Osteoblast (primary cell): Measurements from ENCODE around the gene SEMA5B. TPM values are rescaled to one million over a fixed set of nuclear protein-coding genes. Genes with fewer than 3 reads are reported as not detected.
A peak's percentile ranks its signal among the peaks of the same experiment; 100 is the strongest.

ENCODE experiments used
- DNase-seq: peaks from one replicate; pipeline ENCODE4 v3.0.0; 2011; ENCODE audit warnings: low spot score, mixed read lengths; ENCODE audit not compliant: insufficient read length; ENCODE audit errors: missing footprints
- H2AFZ ChIP-seq: 2 replicates; pipeline ENCODE4 v1.6.0; 2011; ENCODE audit warnings: mild to moderate bottlenecking, low read length
- H3K27ac ChIP-seq: 2 replicates; pipeline ENCODE4 v1.5.1; 2011; ENCODE audit warnings: mild to moderate bottlenecking, low read depth, low read length, moderate library complexity
- H3K27me3 ChIP-seq: 2 replicates; pipeline ENCODE4 v1.6.0; 2012; ENCODE audit warnings: mild to moderate bottlenecking, control low read depth, inconsistent platforms, low read length, moderate library complexity; ENCODE audit not compliant: insufficient read depth
- H3K36me3 ChIP-seq: 2 replicates; pipeline ENCODE4 v1.5.1; 2011; ENCODE audit warnings: mild to moderate bottlenecking, low read length, control low read depth, moderate library complexity; ENCODE audit not compliant: insufficient read depth
- H3K4me1 ChIP-seq: 2 replicates; pipeline ENCODE4 v1.5.1; 2011; ENCODE audit warnings: mild to moderate bottlenecking, low read length, control low read depth, moderate library complexity; ENCODE audit not compliant: insufficient read depth
- H3K4me2 ChIP-seq: 2 replicates; pipeline ENCODE4 v1.6.0; 2011; ENCODE audit warnings: mild to moderate bottlenecking, low read length; ENCODE audit not compliant: insufficient read depth
- H3K4me3 ChIP-seq: fragments of 200-600 bp; sonication (generic); 3 replicates; pipeline ENCODE4 v1.5.1; 2012; ENCODE audit warnings: mild to moderate bottlenecking, low read length, inconsistent platforms; ENCODE audit not compliant: insufficient read depth
- H3K79me2 ChIP-seq: 2 replicates; pipeline ENCODE4 v1.6.0; 2012; ENCODE audit warnings: mild to moderate bottlenecking, low read length, control low read depth, inconsistent platforms; ENCODE audit not compliant: insufficient read depth
- H3K9me3 ChIP-seq: 2 replicates; pipeline ENCODE4 v1.5.1; 2011; ENCODE audit warnings: low read depth, low read length, control low read depth
- H4K20me1 ChIP-seq: 2 replicates; pipeline ENCODE4 v1.6.0; 2012; ENCODE audit warnings: mild to moderate bottlenecking, low read length, control low read depth; ENCODE audit not compliant: insufficient read depth
- total RNA-seq: library from RNA; depleted of rRNA; stranded (reverse); fragments of >200 nt; gene quantifications from 2 replicates; pipeline ENCODE4 v1.2.3, GENCODE V29; 2012
- TF ChIP-seq, protein P1 (sequence below): IDR thresholded peaks from 2 replicates; pipeline ENCODE4 v1.5.1; 2011; ENCODE audit warnings: mild to moderate bottlenecking, low read depth, low read length, moderate library complexity; ENCODE audit errors: extremely low read depth

The SEMA5B gene
- total RNA-seq, 1 donor = not detected

DNA sequence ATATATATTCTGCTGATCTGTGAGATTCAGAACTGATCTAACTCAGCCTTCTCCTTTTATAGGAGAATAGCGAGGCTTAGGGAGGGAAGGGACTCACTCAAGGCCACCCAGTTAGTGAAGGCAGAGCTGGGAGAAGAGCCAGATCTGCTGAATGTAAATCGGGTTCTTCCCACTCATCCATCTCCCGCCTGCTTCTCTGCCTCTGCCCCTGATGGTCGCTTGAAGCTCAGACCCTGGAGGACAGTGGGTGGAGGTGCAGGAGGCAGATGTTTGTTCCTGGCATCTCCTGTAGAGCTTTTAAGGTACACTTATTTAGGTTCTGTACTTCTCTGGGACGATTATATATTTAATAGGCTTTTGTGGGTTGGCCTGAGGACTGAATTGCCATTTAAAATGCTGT is 43.6 kb upstream of the SEMA5B start:
- Histone ChIP-seq H4K20me1 (peaks cover 73% of the 10 kb centered on the region), H3K4me1 (peaks cover 22% of the 10 kb centered on the region)
- peak; percentile 55 for DNase-seq

DNA sequence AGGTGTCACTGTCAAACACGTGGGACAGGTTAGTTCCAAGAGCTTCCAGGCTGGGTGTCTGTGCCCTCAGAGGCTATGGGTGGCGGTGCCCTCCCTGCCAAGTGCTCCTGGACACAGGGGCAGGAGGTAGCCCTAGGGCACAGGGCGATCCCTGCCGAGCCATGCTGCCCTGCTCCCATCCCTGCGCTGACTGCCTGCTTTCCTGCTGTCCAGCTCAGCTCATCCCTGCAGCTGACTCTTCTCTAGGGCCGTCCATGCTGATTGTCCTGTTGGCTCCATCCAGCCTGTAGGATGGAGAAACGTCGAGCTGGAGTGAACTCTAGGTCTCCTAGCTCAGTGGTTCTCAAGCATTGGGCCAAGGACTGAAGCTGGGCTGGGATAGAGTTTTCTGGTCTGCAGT is 42.9 kb upstream of the SEMA5B start:
- no peak overlapping the region for H3K4me3 ChIP-seq
- H3K27ac ChIP-seq = no peak overlapping the region
- H3K27me3 ChIP-seq = no peaks in the 10 kb centered on the region
- no peak overlapping the region for H3K4me2 ChIP-seq
- no peaks in the 10 kb centered on the region for H3K36me3 ChIP-seq
- TF ChIP-seq, protein P1, sequence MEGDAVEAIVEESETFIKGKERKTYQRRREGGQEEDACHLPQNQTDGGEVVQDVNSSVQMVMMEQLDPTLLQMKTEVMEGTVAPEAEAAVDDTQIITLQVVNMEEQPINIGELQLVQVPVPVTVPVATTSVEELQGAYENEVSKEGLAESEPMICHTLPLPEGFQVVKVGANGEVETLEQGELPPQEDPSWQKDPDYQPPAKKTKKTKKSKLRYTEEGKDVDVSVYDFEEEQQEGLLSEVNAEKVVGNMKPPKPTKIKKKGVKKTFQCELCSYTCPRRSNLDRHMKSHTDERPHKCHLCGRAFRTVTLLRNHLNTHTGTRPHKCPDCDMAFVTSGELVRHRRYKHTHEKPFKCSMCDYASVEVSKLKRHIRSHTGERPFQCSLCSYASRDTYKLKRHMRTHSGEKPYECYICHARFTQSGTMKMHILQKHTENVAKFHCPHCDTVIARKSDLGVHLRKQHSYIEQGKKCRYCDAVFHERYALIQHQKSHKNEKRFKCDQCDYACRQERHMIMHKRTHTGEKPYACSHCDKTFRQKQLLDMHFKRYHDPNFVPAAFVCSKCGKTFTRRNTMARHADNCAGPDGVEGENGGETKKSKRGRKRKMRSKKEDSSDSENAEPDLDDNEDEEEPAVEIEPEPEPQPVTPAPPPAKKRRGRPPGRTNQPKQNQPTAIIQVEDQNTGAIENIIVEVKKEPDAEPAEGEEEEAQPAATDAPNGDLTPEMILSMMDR = no peak
- H3K79me2 ChIP-seq = peaks cover 83% of the 10 kb centered on the region
- H2AFZ ChIP-seq = no peak overlapping the region
- peaks cover 67% of the 10 kb centered on the region for H4K20me1 ChIP-seq
- peak; percentile 41 for DNase-seq
- peaks cover 22% of the 10 kb centered on the region for H3K4me1 ChIP-seq
- H3K9me3 ChIP-seq = no peaks in the 10 kb centered on the region

More for the DNA sequence above, 43.6 kb upstream of the SEMA5B start:
- Histone ChIP-seq H3K79me2 (peaks cover 90% of the 10 kb centered on the region), H3K9me3 (no peaks in the 10 kb centered on the region), H3K36me3 (no peaks in the 10 kb centered on the region), H3K4me3 (no peak overlapping the region), H3K4me2 (no peak overlapping the region), H2AFZ (no peak overlapping the region), H3K27me3 (no peaks in the 10 kb centered on the region), H3K27ac (no peak overlapping the region)
- TF ChIP-seq, protein P1 = peak; percentile 21

DNA sequence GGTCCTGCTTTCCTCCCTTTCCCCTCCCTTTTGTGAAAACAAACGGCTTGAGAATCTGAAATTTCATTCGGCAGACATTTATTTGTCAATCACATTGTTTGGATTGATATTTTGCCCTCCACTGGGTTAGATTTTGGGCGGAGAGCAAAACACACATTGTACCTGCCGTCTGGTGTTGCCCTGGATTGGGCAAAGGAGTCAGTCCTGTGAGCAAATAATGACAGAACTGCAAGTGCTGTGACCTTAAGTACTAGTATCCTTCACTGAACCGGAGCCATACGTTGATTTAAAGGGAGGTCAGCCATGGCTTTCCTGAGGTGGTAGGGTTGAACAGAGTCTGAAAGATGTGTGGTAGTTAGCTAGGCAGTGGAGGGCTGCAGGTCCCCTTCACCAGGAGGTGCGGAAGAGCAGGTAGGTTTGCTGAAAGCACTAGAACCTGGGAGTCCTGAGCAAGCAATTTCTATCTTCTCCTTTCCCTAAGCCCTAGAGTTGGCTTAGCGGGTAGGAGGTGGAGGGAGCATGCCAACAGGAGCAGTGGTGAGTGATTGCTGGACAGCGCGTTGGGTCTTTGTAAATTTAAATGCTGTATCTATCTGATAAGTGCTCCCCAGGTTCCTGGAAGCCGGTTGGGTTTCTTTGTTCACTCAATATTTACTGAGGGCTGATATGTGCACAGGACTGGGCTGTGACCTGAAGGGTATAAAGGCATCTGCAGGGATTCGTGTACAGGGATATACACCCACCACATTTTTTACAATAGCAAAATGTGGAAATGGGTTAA is 41.2 kb upstream of the SEMA5B start:
- H3K27me3 ChIP-seq = no peaks in the 10 kb centered on the region
- H3K4me2 ChIP-seq = peak overlapping the region; percentile 90
- no peak overlapping the region for H3K27ac ChIP-seq
- peaks cover 67% of the 10 kb centered on the region for H3K79me2 ChIP-seq
- H2AFZ ChIP-seq = no peak overlapping the region
- DNase-seq = no peak
- TF ChIP-seq, protein P1 = no peak
- peaks cover 19% of the 10 kb centered on the region for H3K4me1 ChIP-seq
- peaks cover 51% of the 10 kb centered on the region for H4K20me1 ChIP-seq
- no peaks in the 10 kb centered on the region for H3K36me3 ChIP-seq
- peak overlapping the region; percentile 95 for H3K4me3 ChIP-seq
- H3K9me3 ChIP-seq = no peaks in the 10 kb centered on the region
